ENCODE measurements around the gene EXOC2.

EXOC2 gene

GRCh38 chr6:506508-506907 lies 186.4 kb downstream of the EXOC2 start:
- no peaks in the 10 kb centered on the region for H3K27me3 Mint-ChIP-seq
- peak overlapping the region; percentile 59 for H3K4me3 Mint-ChIP-seq

GRCh38 chr6:505374-505773 lies 187.6 kb downstream of the EXOC2 start:
- Mint-ChIP-seq H3K27me3 (no peaks in the 10 kb centered on the region), H3K36me3 (ENCODE audit: low read depth) (peaks cover 32% of the 10 kb centered on the region), H3K4me1 (ENCODE audit: low read depth) (peaks cover 94% of the 10 kb centered on the region), H3K27ac (peak overlapping the region; percentile 96), H3K4me3 (peak overlapping the region; percentile 52), H3K9me3 (no peaks in the 10 kb centered on the region)

More at GRCh38 chr6:506508-506907, 186.4 kb downstream of the EXOC2 start:
- peaks cover 37% of the 10 kb centered on the region for H3K36me3 Mint-ChIP-seq (ENCODE audit: low read depth)
- peak overlapping the region; percentile 96 for H3K27ac Mint-ChIP-seq
- no peaks in the 10 kb centered on the region for H3K9me3 Mint-ChIP-seq
- H3K4me1 Mint-ChIP-seq (ENCODE audit: low read depth) = peaks cover 100% of the 10 kb centered on the region

- Mint-ChIP-seq H3K27ac (peak overlapping the region; percentile 96), H3K27me3 (no peaks in the 10 kb centered on the region), H3K4me1 (ENCODE audit: low read depth) (peaks cover 94% of the 10 kb centered on the region), H3K4me3 (no peak overlapping the region), H3K9me3 (no peaks in the 10 kb centered on the region), H3K36me3 (ENCODE audit: low read depth) (peaks cover 32% of the 10 kb centered on the region)
Measured at GRCh38 chr6:504446-504980, 188.4 kb downstream of the EXOC2 start.

GRCh38 chr6:503610-504362 lies 189.2 kb downstream of the EXOC2 start:
- no peak overlapping the region for H3K4me3 Mint-ChIP-seq
- peaks cover 94% of the 10 kb centered on the region for H3K4me1 Mint-ChIP-seq (ENCODE audit: low read depth)
- H3K9me3 Mint-ChIP-seq = no peaks in the 10 kb centered on the region
- peaks cover 33% of the 10 kb centered on the region for H3K36me3 Mint-ChIP-seq (ENCODE audit: low read depth)
- no peaks in the 10 kb centered on the region for H3K27me3 Mint-ChIP-seq
- H3K27ac Mint-ChIP-seq = peak overlapping the region; percentile 96

GRCh38 chr6:502761-503160 lies 190.2 kb downstream of the EXOC2 start:
- H3K4me3 Mint-ChIP-seq = peak overlapping the region; percentile 85
- H3K27ac Mint-ChIP-seq = peak overlapping the region; percentile 96
- H3K27me3 Mint-ChIP-seq = no peaks in the 10 kb centered on the region
- H3K36me3 Mint-ChIP-seq (ENCODE audit: low read depth) = peaks cover 38% of the 10 kb centered on the region
- peaks cover 94% of the 10 kb centered on the region for H3K4me1 Mint-ChIP-seq (ENCODE audit: low read depth)
- H3K9me3 Mint-ChIP-seq = no peaks in the 10 kb centered on the region

GRCh38 chr6:501891-502601 lies 190.9 kb downstream of the EXOC2 start:
- Mint-ChIP-seq H3K27me3 (no peaks in the 10 kb centered on the region), H3K4me3 (peak overlapping the region; percentile 85), H3K4me1 (ENCODE audit: low read depth) (peaks cover 94% of the 10 kb centered on the region), H3K36me3 (ENCODE audit: low read depth) (peaks cover 43% of the 10 kb centered on the region), H3K9me3 (no peaks in the 10 kb centered on the region), H3K27ac (peak overlapping the region; percentile 96)

- Mint-ChIP-seq H3K9me3 (no peaks in the 10 kb centered on the region), H3K36me3 (ENCODE audit: low read depth) (peaks cover 55% of the 10 kb centered on the region), H3K4me1 (ENCODE audit: low read depth) (peaks cover 91% of the 10 kb centered on the region), H3K27me3 (no peaks in the 10 kb centered on the region), H3K4me3 (peak overlapping the region; percentile 79), H3K27ac (peak overlapping the region; percentile 100)
Measured at GRCh38 chr6:499617-500016, 193.3 kb downstream of the EXOC2 start.

GRCh38 chr6:498795-499231 lies 194.1 kb downstream of the EXOC2 start:
- H3K27ac Mint-ChIP-seq = peak overlapping the region; percentile 100
- peak overlapping the region; percentile 79 for H3K4me3 Mint-ChIP-seq
- H3K27me3 Mint-ChIP-seq = no peaks in the 10 kb centered on the region
- peaks cover 91% of the 10 kb centered on the region for H3K4me1 Mint-ChIP-seq (ENCODE audit: low read depth)
- H3K36me3 Mint-ChIP-seq (ENCODE audit: low read depth) = peaks cover 48% of the 10 kb centered on the region
- H3K9me3 Mint-ChIP-seq = no peaks in the 10 kb centered on the region

GRCh38 chr6:497258-497657 lies 195.7 kb downstream of the EXOC2 start:
- Mint-ChIP-seq H3K27ac (peak overlapping the region; percentile 100), H3K4me1 (ENCODE audit: low read depth) (peaks cover 91% of the 10 kb centered on the region), H3K27me3 (no peaks in the 10 kb centered on the region), H3K36me3 (ENCODE audit: low read depth) (peaks cover 42% of the 10 kb centered on the region), H3K4me3 (peak overlapping the region; percentile 79), H3K9me3 (no peaks in the 10 kb centered on the region)

- Mint-ChIP-seq H3K27ac (peak overlapping the region; percentile 100), H3K4me1 (ENCODE audit: low read depth) (peaks cover 91% of the 10 kb centered on the region), H3K9me3 (no peaks in the 10 kb centered on the region), H3K27me3 (no peaks in the 10 kb centered on the region), H3K36me3 (ENCODE audit: low read depth) (peaks cover 48% of the 10 kb centered on the region), H3K4me3 (peak overlapping the region; percentile 79)
Measured at GRCh38 chr6:496649-497048, 196.3 kb downstream of the EXOC2 start.

- H3K27ac Mint-ChIP-seq = peak overlapping the region; percentile 96
- H3K4me3 Mint-ChIP-seq = peak overlapping the region; percentile 35
- peaks cover 53% of the 10 kb centered on the region for H3K36me3 Mint-ChIP-seq (ENCODE audit: low read depth)
- no peaks in the 10 kb centered on the region for H3K27me3 Mint-ChIP-seq
- peaks cover 98% of the 10 kb centered on the region for H3K4me1 Mint-ChIP-seq (ENCODE audit: low read depth)
- H3K9me3 Mint-ChIP-seq = no peaks in the 10 kb centered on the region
Measured at GRCh38 chr6:494394-494793, 198.5 kb downstream of the EXOC2 start.

- H3K27me3 Mint-ChIP-seq = no peaks in the 10 kb centered on the region
- H3K27ac Mint-ChIP-seq = peak overlapping the region; percentile 96
- no peaks in the 10 kb centered on the region for H3K9me3 Mint-ChIP-seq
- peaks cover 98% of the 10 kb centered on the region for H3K4me1 Mint-ChIP-seq (ENCODE audit: low read depth)
- peak overlapping the region; percentile 63 for H3K4me3 Mint-ChIP-seq
- H3K36me3 Mint-ChIP-seq (ENCODE audit: low read depth) = peaks cover 57% of the 10 kb centered on the region
Measured at GRCh38 chr6:493840-494239, 199.1 kb downstream of the EXOC2 start.

- peak overlapping the region; percentile 63 for H3K4me3 Mint-ChIP-seq
Measured at GRCh38 chr6:492816-493414, 200.0 kb downstream of the EXOC2 start.

GRCh38 chr6:492178-492577 lies 200.8 kb downstream of the EXOC2 start:
- peak overlapping the region; percentile 63 for H3K4me3 Mint-ChIP-seq
- H3K4me1 Mint-ChIP-seq (ENCODE audit: low read depth) = peaks cover 95% of the 10 kb centered on the region

More at GRCh38 chr6:492816-493414, 200.0 kb downstream of the EXOC2 start:
- H3K9me3 Mint-ChIP-seq = no peaks in the 10 kb centered on the region
- no peaks in the 10 kb centered on the region for H3K27me3 Mint-ChIP-seq
- peaks cover 56% of the 10 kb centered on the region for H3K36me3 Mint-ChIP-seq (ENCODE audit: low read depth)
- H3K27ac Mint-ChIP-seq = peak overlapping the region; percentile 96
- peaks cover 98% of the 10 kb centered on the region for H3K4me1 Mint-ChIP-seq (ENCODE audit: low read depth)

GRCh38 chr6:491233-491632 lies 201.7 kb downstream of the EXOC2 start:
- Mint-ChIP-seq H3K4me3 (peak overlapping the region; percentile 79), H3K4me1 (ENCODE audit: low read depth) (peaks cover 96% of the 10 kb centered on the region), H3K36me3 (ENCODE audit: low read depth) (peaks cover 58% of the 10 kb centered on the region), H3K9me3 (no peaks in the 10 kb centered on the region), H3K27me3 (no peaks in the 10 kb centered on the region), H3K27ac (peak overlapping the region; percentile 96)

More at GRCh38 chr6:492178-492577, 200.8 kb downstream of the EXOC2 start:
- H3K27me3 Mint-ChIP-seq = no peaks in the 10 kb centered on the region
- H3K36me3 Mint-ChIP-seq (ENCODE audit: low read depth) = peaks cover 56% of the 10 kb centered on the region
- H3K9me3 Mint-ChIP-seq = no peaks in the 10 kb centered on the region
- peak overlapping the region; percentile 96 for H3K27ac Mint-ChIP-seq

Measured in stimulated activated naive CD8-positive, alpha-beta T cell treated with anti-CD3 and anti-CD28 coated beads, Interleukin-15, Interleukin-2, amounts not matched to agents 100 ng/mL and 50 ng/mL, for 24 hours (primary cell).